SK-N-SH treated with all-trans-retinoic acid at 6 μM for 48 hours (cell line): Measurements from ENCODE around the gene SH3RF2.

Experiments
- ATAC-seq: fragments of 200-7000 bp; cut with Tn5 transposase; 3 replicates; pipeline ENCODE4 v1.9.1; 2020; ENCODE audit warnings: mild to moderate bottlenecking, moderate library complexity
- ARNTL ChIP-seq: fragments of 450-650 bp; formaldehyde crosslinking; IDR thresholded peaks from 2 replicates; pipeline ENCODE4 v1.5.0; 2020; ENCODE audit warnings: low read depth, mild to moderate bottlenecking, moderate library complexity, borderline replicate concordance
- BACH2 ChIP-seq: fragments of 250-450 bp; sonication (Bioruptor Pico); IDR thresholded peaks from 2 replicates; pipeline ENCODE4 v1.9.0; 2021; ENCODE audit warnings: mild to moderate bottlenecking, borderline replicate concordance
- CSDC2 ChIP-seq: fragments of 250-450 bp; sonication (Bioruptor Pico); IDR thresholded peaks from 2 replicates; pipeline ENCODE4 v1.5.0; 2020; ENCODE audit warnings: mild to moderate bottlenecking, moderate library complexity
- ESRRG ChIP-seq: fragments of 250-450 bp; sonication (Bioruptor Pico); IDR thresholded peaks from 2 replicates; pipeline ENCODE4 v1.6.1; 2021; ENCODE audit warnings: mild to moderate bottlenecking
- OSR1 ChIP-seq: fragments of 250-450 bp; sonication (Bioruptor Pico); IDR thresholded peaks from 2 replicates; pipeline ENCODE4 v1.8.0; 2022; ENCODE audit warnings: moderate library complexity, mild to moderate bottlenecking, inconsistent platforms
- PPARA ChIP-seq: fragments of 250-450 bp; sonication (Bioruptor Pico); IDR thresholded peaks from 2 replicates; pipeline ENCODE4 v1.5.0; 2020; ENCODE audit warnings: mild to moderate bottlenecking, borderline replicate concordance
- RARB ChIP-seq: fragments of 250-450 bp; sonication (Bioruptor Pico); IDR thresholded peaks from 2 replicates; pipeline ENCODE4 v1.8.0; 2021; ENCODE audit warnings: mild to moderate bottlenecking, moderate library complexity
- SNAI2 ChIP-seq: fragments of 250-450 bp; sonication (Bioruptor Pico); IDR thresholded peaks from 2 replicates; pipeline ENCODE4 v1.5.0; 2020; ENCODE audit warnings: mild to moderate bottlenecking, moderate library complexity
- TCF4 ChIP-seq: fragments of 250-450 bp; sonication (Bioruptor Pico); IDR thresholded peaks from 2 replicates; pipeline ENCODE4 v1.8.0; 2021; ENCODE audit warnings: mild to moderate bottlenecking, moderate library complexity, borderline replicate concordance
- TOX ChIP-seq: fragments of 250-450 bp; sonication (Bioruptor Pico); IDR thresholded peaks from 2 replicates; pipeline ENCODE4 v1.8.0; 2021; ENCODE audit warnings: mild to moderate bottlenecking, moderate library complexity, borderline replicate concordance
- ZC3H10 ChIP-seq: fragments of 250-450 bp; sonication (Bioruptor Pico); IDR thresholded peaks from 2 replicates; pipeline ENCODE4 v1.5.1; 2021; ENCODE audit warnings: mild to moderate bottlenecking, moderate library complexity
- ZFP3 ChIP-seq: fragments of 250-450 bp; sonication (Bioruptor Pico); IDR thresholded peaks from 2 replicates; pipeline ENCODE4 v1.5.0; 2020; ENCODE audit warnings: mild to moderate bottlenecking, moderate library complexity
- ZFP30 ChIP-seq: fragments of 450-650 bp; formaldehyde crosslinking; IDR thresholded peaks from 2 replicates; pipeline ENCODE4 v1.5.0; 2022; ENCODE audit warnings: mild to moderate bottlenecking, moderate library complexity
- ZNF565 ChIP-seq: fragments of 450-650 bp; formaldehyde crosslinking; conservative IDR thresholded peaks from 2 replicates; pipeline ENCODE4 v1.5.0; 2020; ENCODE audit warnings: low read depth, mild to moderate bottlenecking, moderate library complexity
- ZNF70 ChIP-seq: fragments of 450-650 bp; formaldehyde crosslinking; IDR thresholded peaks from 2 replicates; pipeline ENCODE4 v1.5.0; 2020; ENCODE audit warnings: mild to moderate bottlenecking, moderate library complexity
- ZNF8 ChIP-seq: fragments of 450-650 bp; formaldehyde crosslinking; IDR thresholded peaks from 2 replicates; pipeline ENCODE4 v1.5.0; 2020; ENCODE audit warnings: mild to moderate bottlenecking, moderate library complexity
- TF ChIP-seq, protein P1 (sequence below): fragments of 250-450 bp; sonication (Bioruptor Pico); IDR thresholded peaks from 2 replicates; pipeline ENCODE4 v1.8.0; 2020; ENCODE audit warnings: mild to moderate bottlenecking, moderate library complexity, borderline replicate concordance
- TF ChIP-seq, protein P2 (sequence below): fragments of 250-450 bp; sonication (Bioruptor Pico); IDR thresholded peaks from 2 replicates; pipeline ENCODE4 v1.8.0; 2021; ENCODE audit warnings: low read depth, mild to moderate bottlenecking, moderate library complexity, borderline replicate concordance
- TF ChIP-seq, protein P3 (sequence below): fragments of 250-450 bp; sonication (Bioruptor Pico); IDR thresholded peaks from 2 replicates; pipeline ENCODE4 v1.5.1; 2020; ENCODE audit warnings: low read depth, mild to moderate bottlenecking, moderate library complexity
- TF ChIP-seq, protein P4 (sequence below): fragments of 250-450 bp; sonication (Bioruptor Pico); IDR thresholded peaks from 2 replicates; pipeline ENCODE4 v1.5.1; 2021; ENCODE audit warnings: mild to moderate bottlenecking, moderate library complexity
- TF ChIP-seq, protein P5 (sequence below): fragments of 250-450 bp; sonication (Bioruptor Pico); IDR thresholded peaks from 2 replicates; pipeline ENCODE4 v1.5.0; 2020; ENCODE audit warnings: mild to moderate bottlenecking, moderate library complexity

SH3RF2 gene

DNA sequence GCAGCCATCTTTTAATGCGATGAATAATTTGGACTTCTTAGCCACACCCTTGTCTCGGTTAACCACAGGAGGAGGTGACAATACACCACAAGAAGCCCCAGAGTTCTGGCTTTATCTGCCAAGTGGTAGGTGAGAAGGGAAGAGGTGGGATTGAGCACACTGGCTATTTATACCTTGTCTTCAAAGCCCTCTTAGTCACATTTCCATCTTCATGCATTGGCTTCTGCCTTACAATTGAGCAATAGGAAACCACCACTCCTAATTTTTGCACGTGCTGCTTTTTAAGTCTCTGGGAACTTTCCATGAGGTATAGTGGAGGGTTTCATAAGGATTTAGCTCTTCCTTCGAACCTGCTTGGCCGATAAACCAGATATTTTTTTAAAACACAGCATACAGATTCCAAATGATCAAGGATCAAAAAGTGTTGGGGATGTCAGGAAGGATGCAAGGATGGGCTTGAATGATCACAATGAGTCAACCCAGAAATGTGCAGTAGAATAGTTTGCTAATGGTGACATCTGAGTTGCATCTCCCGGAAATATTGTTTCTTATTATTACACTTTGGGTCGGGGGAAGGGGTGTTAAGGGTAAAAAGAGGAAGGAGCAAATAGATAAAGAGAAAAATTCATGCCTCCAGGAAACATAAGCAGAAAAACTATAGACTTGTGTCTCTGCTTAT, 143.5 kb downstream of the SH3RF2 start (continued):
- TF ChIP-seq, protein P1, sequence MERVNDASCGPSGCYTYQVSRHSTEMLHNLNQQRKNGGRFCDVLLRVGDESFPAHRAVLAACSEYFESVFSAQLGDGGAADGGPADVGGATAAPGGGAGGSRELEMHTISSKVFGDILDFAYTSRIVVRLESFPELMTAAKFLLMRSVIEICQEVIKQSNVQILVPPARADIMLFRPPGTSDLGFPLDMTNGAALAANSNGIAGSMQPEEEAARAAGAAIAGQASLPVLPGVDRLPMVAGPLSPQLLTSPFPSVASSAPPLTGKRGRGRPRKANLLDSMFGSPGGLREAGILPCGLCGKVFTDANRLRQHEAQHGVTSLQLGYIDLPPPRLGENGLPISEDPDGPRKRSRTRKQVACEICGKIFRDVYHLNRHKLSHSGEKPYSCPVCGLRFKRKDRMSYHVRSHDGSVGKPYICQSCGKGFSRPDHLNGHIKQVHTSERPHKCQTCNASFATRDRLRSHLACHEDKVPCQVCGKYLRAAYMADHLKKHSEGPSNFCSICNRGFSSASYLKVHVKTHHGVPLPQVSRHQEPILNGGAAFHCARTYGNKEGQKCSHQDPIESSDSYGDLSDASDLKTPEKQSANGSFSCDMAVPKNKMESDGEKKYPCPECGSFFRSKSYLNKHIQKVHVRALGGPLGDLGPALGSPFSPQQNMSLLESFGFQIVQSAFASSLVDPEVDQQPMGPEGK = no peak
- no peak for TF ChIP-seq ZNF565 (CRISPR knock-in tag)
- TF ChIP-seq TCF4 (CRISPR knock-in tag) = no peak
- TF ChIP-seq ZNF70 (CRISPR knock-in tag) = no peak
- TF ChIP-seq SNAI2 (CRISPR knock-in tag) = no peak

DNA sequence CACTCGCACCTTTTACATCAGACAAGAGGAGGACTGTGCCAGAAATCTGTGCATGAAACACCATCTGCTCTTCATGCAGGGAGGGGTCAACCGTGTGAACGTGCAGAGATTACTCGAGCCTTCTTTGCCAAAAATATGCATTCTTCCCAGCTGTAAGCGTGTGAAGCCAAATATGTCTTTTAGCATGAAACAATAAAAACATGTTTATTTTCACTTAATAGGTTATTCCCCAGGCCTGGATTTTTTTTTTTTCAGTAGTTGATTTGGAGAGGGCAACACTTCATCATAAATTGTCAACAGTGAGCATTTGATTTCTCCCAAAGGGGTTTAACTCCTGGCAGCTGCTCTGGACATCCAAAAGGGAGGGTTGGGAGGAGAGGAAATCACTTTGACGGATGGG, 145.2 kb downstream of the SH3RF2 start:
- TF ChIP-seq ZNF8 = no peak
- no peak for TF ChIP-seq ZFP30 (CRISPR knock-in tag)
- no peak for TF ChIP-seq SNAI2 (CRISPR knock-in tag)
- TF ChIP-seq, protein P2, sequence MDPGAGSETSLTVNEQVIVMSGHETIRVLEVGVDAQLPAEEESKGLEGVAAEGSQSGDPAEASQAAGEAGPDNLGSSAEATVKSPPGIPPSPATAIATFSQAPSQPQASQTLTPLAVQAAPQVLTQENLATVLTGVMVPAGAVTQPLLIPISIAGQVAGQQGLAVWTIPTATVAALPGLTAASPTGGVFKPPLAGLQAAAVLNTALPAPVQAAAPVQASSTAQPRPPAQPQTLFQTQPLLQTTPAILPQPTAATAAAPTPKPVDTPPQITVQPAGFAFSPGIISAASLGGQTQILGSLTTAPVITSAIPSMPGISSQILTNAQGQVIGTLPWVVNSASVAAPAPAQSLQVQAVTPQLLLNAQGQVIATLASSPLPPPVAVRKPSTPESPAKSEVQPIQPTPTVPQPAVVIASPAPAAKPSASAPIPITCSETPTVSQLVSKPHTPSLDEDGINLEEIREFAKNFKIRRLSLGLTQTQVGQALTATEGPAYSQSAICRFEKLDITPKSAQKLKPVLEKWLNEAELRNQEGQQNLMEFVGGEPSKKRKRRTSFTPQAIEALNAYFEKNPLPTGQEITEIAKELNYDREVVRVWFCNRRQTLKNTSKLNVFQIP (CRISPR knock-in tag) = no peak
- TF ChIP-seq TCF4 (CRISPR knock-in tag) = no peak
- no peak for TF ChIP-seq RARB (CRISPR knock-in tag)
- TF ChIP-seq ARNTL (CRISPR knock-in tag) = no peak
- no peak for TF ChIP-seq ZC3H10 (CRISPR knock-in tag)
- no peak for TF ChIP-seq ESRRG (CRISPR knock-in tag)
- TF ChIP-seq ZNF565 (CRISPR knock-in tag) = no peak
- no peak for ATAC-seq

DNA sequence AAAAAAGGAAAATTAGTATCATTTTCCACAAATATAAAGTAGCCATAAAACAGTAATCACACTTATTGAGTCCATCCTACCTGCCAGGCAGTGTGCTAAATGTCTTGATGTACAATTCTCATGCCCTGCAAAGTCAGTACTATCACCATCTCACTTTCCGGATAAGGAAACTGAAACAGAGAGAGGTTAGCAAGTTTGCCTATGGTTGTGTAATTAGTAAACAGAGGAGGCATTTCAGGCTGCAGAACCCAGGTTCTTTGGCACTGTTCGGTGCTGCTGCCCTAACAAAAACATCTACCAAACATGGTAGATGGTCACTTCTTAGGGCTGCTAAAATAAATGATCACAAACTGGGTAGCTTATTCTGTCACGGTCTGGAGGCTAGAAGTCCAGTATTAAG, 146.4 kb downstream of the SH3RF2 start:
- no peak for ATAC-seq

More for the DNA sequence above, 146.4 kb downstream of the SH3RF2 start:
- TF ChIP-seq TCF4 (CRISPR knock-in tag) (no peak), ARNTL (CRISPR knock-in tag) (no peak), ESRRG (CRISPR knock-in tag) (no peak), ZFP30 (CRISPR knock-in tag) (no peak), TOX (no peak), RARB (CRISPR knock-in tag) (no peak), ZFP3 (CRISPR knock-in tag) (no peak), CSDC2 (no peak), OSR1 (CRISPR knock-in tag) (no peak), PPARA (CRISPR knock-in tag) (no peak), ZC3H10 (CRISPR knock-in tag) (no peak), ZNF70 (CRISPR knock-in tag) (no peak), BACH2 (CRISPR knock-in tag) (no peak), ZNF565 (CRISPR knock-in tag) (no peak), ZNF8 (no peak)
- TF ChIP-seq, protein P3, sequence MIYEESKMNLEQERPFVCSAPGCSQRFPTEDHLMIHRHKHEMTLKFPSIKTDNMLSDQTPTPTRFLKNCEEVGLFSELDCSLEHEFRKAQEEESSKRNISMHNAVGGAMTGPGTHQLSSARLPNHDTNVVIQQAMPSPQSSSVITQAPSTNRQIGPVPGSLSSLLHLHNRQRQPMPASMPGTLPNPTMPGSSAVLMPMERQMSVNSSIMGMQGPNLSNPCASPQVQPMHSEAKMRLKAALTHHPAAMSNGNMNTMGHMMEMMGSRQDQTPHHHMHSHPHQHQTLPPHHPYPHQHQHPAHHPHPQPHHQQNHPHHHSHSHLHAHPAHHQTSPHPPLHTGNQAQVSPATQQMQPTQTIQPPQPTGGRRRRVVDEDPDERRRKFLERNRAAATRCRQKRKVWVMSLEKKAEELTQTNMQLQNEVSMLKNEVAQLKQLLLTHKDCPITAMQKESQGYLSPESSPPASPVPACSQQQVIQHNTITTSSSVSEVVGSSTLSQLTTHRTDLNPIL (CRISPR knock-in tag) = no peak
- TF ChIP-seq, protein P4, sequence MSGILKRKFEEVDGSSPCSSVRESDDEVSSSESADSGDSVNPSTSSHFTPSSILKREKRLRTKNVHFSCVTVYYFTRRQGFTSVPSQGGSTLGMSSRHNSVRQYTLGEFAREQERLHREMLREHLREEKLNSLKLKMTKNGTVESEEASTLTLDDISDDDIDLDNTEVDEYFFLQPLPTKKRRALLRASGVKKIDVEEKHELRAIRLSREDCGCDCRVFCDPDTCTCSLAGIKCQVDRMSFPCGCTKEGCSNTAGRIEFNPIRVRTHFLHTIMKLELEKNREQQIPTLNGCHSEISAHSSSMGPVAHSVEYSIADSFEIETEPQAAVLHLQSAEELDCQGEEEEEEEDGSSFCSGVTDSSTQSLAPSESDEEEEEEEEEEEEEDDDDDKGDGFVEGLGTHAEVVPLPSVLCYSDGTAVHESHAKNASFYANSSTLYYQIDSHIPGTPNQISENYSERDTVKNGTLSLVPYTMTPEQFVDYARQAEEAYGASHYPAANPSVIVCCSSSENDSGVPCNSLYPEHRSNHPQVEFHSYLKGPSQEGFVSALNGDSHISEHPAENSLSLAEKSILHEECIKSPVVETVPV (CRISPR knock-in tag) = no peak
- TF ChIP-seq, protein P1 = no peak
- TF ChIP-seq, protein P5, sequence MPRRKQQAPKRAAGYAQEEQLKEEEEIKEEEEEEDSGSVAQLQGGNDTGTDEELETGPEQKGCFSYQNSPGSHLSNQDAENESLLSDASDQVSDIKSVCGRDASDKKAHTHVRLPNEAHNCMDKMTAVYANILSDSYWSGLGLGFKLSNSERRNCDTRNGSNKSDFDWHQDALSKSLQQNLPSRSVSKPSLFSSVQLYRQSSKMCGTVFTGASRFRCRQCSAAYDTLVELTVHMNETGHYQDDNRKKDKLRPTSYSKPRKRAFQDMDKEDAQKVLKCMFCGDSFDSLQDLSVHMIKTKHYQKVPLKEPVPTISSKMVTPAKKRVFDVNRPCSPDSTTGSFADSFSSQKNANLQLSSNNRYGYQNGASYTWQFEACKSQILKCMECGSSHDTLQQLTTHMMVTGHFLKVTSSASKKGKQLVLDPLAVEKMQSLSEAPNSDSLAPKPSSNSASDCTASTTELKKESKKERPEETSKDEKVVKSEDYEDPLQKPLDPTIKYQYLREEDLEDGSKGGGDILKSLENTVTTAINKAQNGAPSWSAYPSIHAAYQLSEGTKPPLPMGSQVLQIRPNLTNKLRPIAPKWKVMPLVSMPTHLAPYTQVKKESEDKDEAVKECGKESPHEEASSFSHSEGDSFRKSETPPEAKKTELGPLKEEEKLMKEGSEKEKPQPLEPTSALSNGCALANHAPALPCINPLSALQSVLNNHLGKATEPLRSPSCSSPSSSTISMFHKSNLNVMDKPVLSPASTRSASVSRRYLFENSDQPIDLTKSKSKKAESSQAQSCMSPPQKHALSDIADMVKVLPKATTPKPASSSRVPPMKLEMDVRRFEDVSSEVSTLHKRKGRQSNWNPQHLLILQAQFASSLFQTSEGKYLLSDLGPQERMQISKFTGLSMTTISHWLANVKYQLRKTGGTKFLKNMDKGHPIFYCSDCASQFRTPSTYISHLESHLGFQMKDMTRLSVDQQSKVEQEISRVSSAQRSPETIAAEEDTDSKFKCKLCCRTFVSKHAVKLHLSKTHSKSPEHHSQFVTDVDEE (CRISPR knock-in tag) = no peak
